SK-N-SH (cell line): ENCODE data around the gene LRR1. TPM values are rescaled to one million over a fixed set of nuclear protein-coding genes. Genes with fewer than 3 reads are reported as not detected.
"Not testable (repeated sequence)": the region's sequence is repeated elsewhere in the genome, so short reads cannot be mapped to it uniquely, and the experiment has no call there.

Source experiments
- CTCF ChIA-PET: fragments of 300-600, 350-600 bp; formaldehyde crosslinking; extraction: SDS; loops from one replicate; lab custom pipeline; 2021; lab: Yijun Ruan, JAX
- POLR2A ChIA-PET: fragments of 350-600 bp; sonication (Branson Sonifier 250); formaldehyde crosslinking; extraction: SDS; loops from one replicate; lab custom pipeline; 2020; ENCODE audit warnings: antibody characterized with exemption, inconsistent platforms; lab: Yijun Ruan, JAX
- DNase-seq: peaks from one replicate; pipeline ENCODE4 v3.0.0; 2012
- H2AFZ ChIP-seq: fragments of 200-600 bp; sonication (generic); 2 replicates; pipeline ENCODE4 v1.8.1; 2016; ENCODE audit warnings: antibody characterized with exemption, mild to moderate bottlenecking, low read depth
- H3F3A ChIP-seq: fragments of 200-600 bp; sonication (generic); replicated peaks from 2 replicates; pipeline ENCODE3; 2016; ENCODE audit warnings: antibody characterized with exemption, mild to moderate bottlenecking; ENCODE audit not compliant: insufficient read depth
- H3K27ac ChIP-seq, 2 experiments: fragments of 200-500 bp in 1 of 2; fragments of 200-600 bp in 1 of 2; sonication (Bioruptor generic) in 1 of 2; sonication (generic), shearing (Covaris generic) in 1 of 2; 2 replicates each; pipeline versions ENCODE4 v1.5.1 to v1.6.1; 2014 to 2016; ENCODE audit warnings: low read depth in 2 of 2, inconsistent platforms in 1 of 2, low read length in 1 of 2, mild to moderate bottlenecking in 1 of 2, mixed read lengths in 1 of 2
- H3K27me3 ChIP-seq: fragments of 200-600 bp; sonication (generic), shearing (Covaris generic); 2 replicates; pipeline ENCODE4 v1.6.1; 2016; ENCODE audit warnings: mixed run types; ENCODE audit not compliant: insufficient read depth
- H3K36me3 ChIP-seq, 2 experiments: fragments of 200-500 bp in 1 of 2; fragments of 200-600 bp in 1 of 2; sonication (Bioruptor generic) in 1 of 2; sonication (generic) in 1 of 2; replicated peaks in 1 of 2; 2 replicates each; pipeline versions ENCODE3 to v1.5.1; 2014 to 2016; ENCODE audit warnings: low read length in 1 of 2, mild to moderate bottlenecking in 1 of 2; ENCODE audit not compliant: insufficient read depth in 2 of 2, control insufficient read depth in 1 of 2
- H3K4me1 ChIP-seq, 2 experiments: fragments of 200-500 bp in 1 of 2; fragments of 200-600 bp in 1 of 2; sonication (Bioruptor generic) in 1 of 2; sonication (generic), shearing (Covaris generic) in 1 of 2; 2 replicates each; pipeline versions ENCODE4 v1.5.1 to v1.6.1; 2014 to 2016; ENCODE audit warnings: low read depth in 1 of 2, low read length in 1 of 2, mixed run types in 1 of 2; ENCODE audit not compliant: insufficient read depth in 2 of 2, control insufficient read depth in 1 of 2
- H3K4me2 ChIP-seq: fragments of 200-600 bp; sonication (generic), shearing (Covaris generic); 2 replicates; pipeline ENCODE4 v1.6.1; 2017; ENCODE audit warnings: mixed run types
- H3K4me3 ChIP-seq, 2 experiments: fragments of 200-500 bp in 1 of 2; fragments of 200-600 bp in 1 of 2; sonication (Bioruptor generic) in 1 of 2; sonication (generic), shearing (Covaris generic) in 1 of 2; 2 replicates each; pipeline versions ENCODE4 v1.5.1 to v1.8.1; 2014 to 2016; ENCODE audit warnings: low read depth in 2 of 2, inconsistent platforms in 1 of 2, low read length in 1 of 2, mild to moderate bottlenecking in 1 of 2, mixed read lengths in 1 of 2, moderate library complexity in 1 of 2
- H3K79me2 ChIP-seq: fragments of 200-600 bp; sonication (generic); 2 replicates; pipeline ENCODE4 v1.8.1; 2017; ENCODE audit warnings: mild to moderate bottlenecking; ENCODE audit not compliant: insufficient read depth
- H3K9ac ChIP-seq: fragments of 200-600 bp; sonication (generic); 2 replicates; pipeline ENCODE4 v1.6.1; 2017; ENCODE audit warnings: mixed run types
- H3K9me2 ChIP-seq: fragments of 200-600 bp; sonication (generic); 2 replicates; pipeline ENCODE4 v1.6.1; 2017; ENCODE audit warnings: mixed run types
- H3K9me3 ChIP-seq: fragments of 200-600 bp; sonication (generic); 2 replicates; pipeline ENCODE4 v1.6.1; 2017; ENCODE audit warnings: mixed run types, mild to moderate bottlenecking, moderate library complexity
- H4K20me1 ChIP-seq: fragments of 200-600 bp; sonication (generic); 2 replicates; pipeline ENCODE4 v1.6.1; 2017; ENCODE audit warnings: mild to moderate bottlenecking, mixed run types; ENCODE audit not compliant: insufficient read depth
- EP300 ChIP-seq, 2 experiments: IDR thresholded peaks; 2 replicates each; pipeline versions ENCODE4 v1.4.0 to v1.6.1; 2012; ENCODE audit warnings: borderline replicate concordance in 1 of 2, low read depth in 1 of 2, low read length in 1 of 2
- POLR2AphosphoS5 ChIP-seq: IDR thresholded peaks from 2 replicates; pipeline ENCODE4 v1.6.1; 2012; ENCODE audit warnings: low read depth, low read length
- ZBTB33 ChIP-seq: IDR thresholded peaks from 2 replicates; pipeline ENCODE4 v1.4.0; 2012; ENCODE audit warnings: low read depth, borderline replicate concordance
- WGBS: methylation state at CpG from one replicate; pipeline ENCODE4 v1.1.6; 2017; ENCODE audit warnings: low lambda C conversion rate; 5-methylcytosine and 5-hydroxymethylcytosine counted together
- polyA plus RNA-seq, 3 experiments: library from polyadenylated mRNA; depleted of rRNA; stranded (reverse); fragments of >200 nt; gene quantifications; 2 replicates each; pipeline ENCODE4 v1.2.3, GENCODE V29; 2012
- TF ChIP-seq, protein P1 (sequence below): fragments of 150-350 bp; IDR thresholded peaks from 2 replicates; pipeline ENCODE4 v1.6.1; 2016; ENCODE audit warnings: mild to moderate bottlenecking, low read depth, low read length

LRR1 gene
- polyA plus RNA-seq, 1 of the 3 experiments (the other 2 are of a cell fraction): 9.3 TPM

DNA sequence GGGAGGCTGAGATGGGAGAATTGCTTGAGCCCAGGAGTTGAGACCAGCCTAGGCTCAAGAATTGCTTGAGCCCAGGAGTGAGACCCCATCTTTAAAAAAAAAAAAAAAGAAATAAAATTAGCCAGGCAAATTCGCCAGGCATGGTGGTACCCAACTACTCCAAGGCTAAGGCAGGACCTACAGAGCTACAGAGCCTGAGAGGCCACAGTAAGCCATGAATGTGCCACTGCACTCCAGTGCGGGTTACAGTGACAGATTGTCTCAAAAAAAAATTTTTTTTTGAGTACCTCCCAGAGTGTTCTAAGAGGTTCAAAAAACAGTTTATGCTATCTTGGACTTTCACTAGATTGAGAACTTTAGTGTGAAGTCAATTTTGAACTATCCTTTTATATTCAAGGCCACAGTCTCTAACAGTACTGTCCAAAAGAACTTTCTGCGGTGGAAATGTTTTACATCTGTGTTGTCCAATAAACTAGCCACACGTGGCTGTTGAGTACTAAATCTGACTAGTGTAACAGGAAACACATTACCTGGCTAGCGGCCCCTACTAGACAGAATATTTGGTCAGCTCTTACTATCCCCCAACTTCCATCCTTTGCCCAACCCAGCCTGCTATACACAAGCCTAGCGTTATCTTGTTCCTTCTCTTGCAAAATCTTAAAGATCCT lies 19.2 kb downstream of the LRR1 start (continued):
- TF ChIP-seq, protein P1, sequence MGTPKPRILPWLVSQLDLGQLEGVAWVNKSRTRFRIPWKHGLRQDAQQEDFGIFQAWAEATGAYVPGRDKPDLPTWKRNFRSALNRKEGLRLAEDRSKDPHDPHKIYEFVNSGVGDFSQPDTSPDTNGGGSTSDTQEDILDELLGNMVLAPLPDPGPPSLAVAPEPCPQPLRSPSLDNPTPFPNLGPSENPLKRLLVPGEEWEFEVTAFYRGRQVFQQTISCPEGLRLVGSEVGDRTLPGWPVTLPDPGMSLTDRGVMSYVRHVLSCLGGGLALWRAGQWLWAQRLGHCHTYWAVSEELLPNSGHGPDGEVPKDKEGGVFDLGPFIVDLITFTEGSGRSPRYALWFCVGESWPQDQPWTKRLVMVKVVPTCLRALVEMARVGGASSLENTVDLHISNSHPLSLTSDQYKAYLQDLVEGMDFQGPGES: no peak
- TF ChIP-seq POLR2AphosphoS5: no peak
- TF ChIP-seq, all 33 proteins: peak for 0

GRCh38 chr14:49619273-49619672 lies 20.5 kb downstream of the LRR1 start:
- not testable (repeated sequence) for H3K27me3 ChIP-seq, DNase-seq, H3K27ac ChIP-seq, H3K9me3 ChIP-seq, H2AFZ ChIP-seq, H3K9me2 ChIP-seq
- H3K9ac ChIP-seq: peak overlapping the region; percentile 95
- peak overlapping the region; percentile 92 to 96 for H3K4me3 ChIP-seq
- peaks cover 20 to 42% of the 10 kb centered on the region in 2 experiments for H3K36me3 ChIP-seq
- H3K79me2 ChIP-seq: peaks cover 68% of the 10 kb centered on the region
- peaks cover 22 to 28% of the 10 kb centered on the region in 2 experiments for H3K4me1 ChIP-seq
- peaks cover 24% of the 10 kb centered on the region for H3F3A ChIP-seq
- ChIA-PET POLR2A (interaction anchor here (2.5 kb wide), 2 partner anchors 13 to 15 kb away, joined by 9 to 17 read pairs; partner anchors contain the start of gene DNAAF2), CTCF (interaction anchor here (1.2 to 6.1 kb wide), 3 partner anchors 15 to 158 kb away, joined by 6 to 39 read pairs (median 22); partner anchors contain the start of genes DNAAF2 and RPS29)
- WGBS: 37% methylated on average over 19 of the region's 19 CpGs
- H3K4me2 ChIP-seq: peak overlapping the region; percentile 87
- peaks cover 37% of the 10 kb centered on the region for H4K20me1 ChIP-seq

- CTCF ChIA-PET: interaction anchor here (0.6 to 6.1 kb wide), 8 partner anchors 13 to 243 kb away, joined by 3 to 39 read pairs (median 4); partner anchors contain the start of genes DNAAF2, LRR1 and RPS29
- WGBS: 2% methylated on average over 11 of the region's 11 CpGs
- Histone ChIP-seq H3K4me2 (peak overlapping the region; percentile 87), H3K9me3 (no peaks in the 10 kb centered on the region), H3K36me3 (peaks cover 23 to 37% of the 10 kb centered on the region in 2 experiments), H3K27ac (peak overlapping the region; percentile 97 to 98), H3K9ac (peak overlapping the region; percentile 95), H3F3A (peaks cover 24% of the 10 kb centered on the region), H4K20me1 (peaks cover 39% of the 10 kb centered on the region), H3K9me2 (no peaks in the 10 kb centered on the region), H3K79me2 (peaks cover 73% of the 10 kb centered on the region), H2AFZ (peak overlapping the region; percentile 88; the same call in 1 of the 2 replicates), H3K4me1 (peaks cover 22 to 29% of the 10 kb centered on the region in 2 experiments), H3K4me3 (peak overlapping the region; percentile 92 to 96), H3K27me3 (no peaks in the 10 kb centered on the region)
- TF ChIP-seq ZBTB33: no peak
- TF ChIP-seq EP300 (IDR thresholded peaks at IDR 0.05; ENCODE audit: borderline replicate concordance in 1 of 2, low read depth in 1 of 2, low read length in 1 of 2): no peak
- POLR2A ChIA-PET: interaction anchor here (0.8 to 2.8 kb wide), 10 partner anchors 9 to 232 kb away, joined by 3 to 17 read pairs (median 6); partner anchors contain the start of genes DNAAF2, KLHDC2, LRR1 and NEMF
- no peak for DNase-seq
These were observed 21.0 kb downstream of the LRR1 start for GRCh38 chr14:49619730-49620129.
